GM21825 (cell line): ENCODE measurements around the gene CCNY.

Experiments
- ATAC-seq: cut with Tn5 transposase; IDR thresholded peaks from one replicate; pipeline ENCODE4 v1.9.1; 2021; ENCODE audit warnings: mild to moderate bottlenecking, moderate library complexity; ENCODE audit not compliant: unreplicated experiment

Gene CCNY

GRCh38 chr10:35607475-35608327 is 271.4 kb downstream of the CCNY start:
- no peak for ATAC-seq

GRCh38 chr10:35608328-35608672 is 272.0 kb downstream of the CCNY start:
- ATAC-seq: no peak

GRCh38 chr10:35611750-35612149 is 275.4 kb downstream of the CCNY start:
- no peak for ATAC-seq

- no peak for ATAC-seq
These were observed 276.2 kb downstream of the CCNY start for GRCh38 chr10:35612385-35613106.

GRCh38 chr10:35613107-35613440 is 276.8 kb downstream of the CCNY start:
- no peak for ATAC-seq

GRCh38 chr10:35613597-35614226 is 277.4 kb downstream of the CCNY start:
- ATAC-seq: no peak

- ATAC-seq: no peak
These were observed 278.0 kb downstream of the CCNY start for GRCh38 chr10:35614312-35614711.
